Endothelial cell of umbilical vein (primary cell): ENCODE results near the gene XPO5.

Source experiments
- CTCF ChIP-seq, 2 donors: IDR thresholded peaks; 1 replicate in 1 of 2; 2 replicates in 1 of 2; pipeline ENCODE4 v1.5.1; 2011; ENCODE audit warnings: low read length in 2 of 2, mild to moderate bottlenecking in 2 of 2, moderate library complexity in 2 of 2, control low read depth in 1 of 2, inconsistent platforms in 1 of 2, low read depth in 1 of 2; ENCODE audit not compliant: insufficient read depth in 1 of 2; ENCODE audit errors: extremely low read depth in 1 of 2
- EZH2 ChIP-seq: IDR thresholded peaks from 2 replicates; pipeline ENCODE4 v1.6.1; 2012; ENCODE audit warnings: borderline replicate concordance, low read depth, mild to moderate bottlenecking, moderate library complexity, low read length, inconsistent platforms; ENCODE audit not compliant: severe bottlenecking
- GATA2 ChIP-seq: IDR thresholded peaks from 2 replicates; pipeline ENCODE4 v1.7.0; 2011; ENCODE audit warnings: low read depth, mild to moderate bottlenecking, moderate library complexity, mixed read lengths, low read length; ENCODE audit not compliant: insufficient read length, insufficient read depth
- POLR2A ChIP-seq: IDR thresholded peaks from 2 replicates; pipeline ENCODE4 v1.6.1; 2012; ENCODE audit warnings: low read depth, mild to moderate bottlenecking, control low read depth, low read length
- POLR2AphosphoS5 ChIP-seq: IDR thresholded peaks from 2 replicates; pipeline ENCODE4 v1.6.1; 2012; ENCODE audit warnings: low read depth, mild to moderate bottlenecking, control low read depth, low read length, moderate library complexity; ENCODE audit not compliant: insufficient read depth

- no peak for TF ChIP-seq CTCF (IDR thresholded peaks at IDR 0.05; ENCODE audit: extremely low read depth in 1 of 2, insufficient read depth in 1 of 2, low read depth in 1 of 2, low read length in 2 of 2)
- TF ChIP-seq POLR2A = no peak
- no peak for TF ChIP-seq GATA2
- TF ChIP-seq EZH2 = no peak
- no peak for TF ChIP-seq POLR2AphosphoS5
Measured at GRCh38 chr6:43497689-43498088, 78.1 kb downstream of the XPO5 start.
